GM21576 (cell line): ENCODE data around the gene SLC17A7.

Experiments used
- ATAC-seq: cut with Tn5 transposase; IDR thresholded peaks from one replicate; pipeline ENCODE4 v1.9.1; 2021; ENCODE audit warnings: mild to moderate bottlenecking, moderate library complexity; ENCODE audit not compliant: unreplicated experiment

Gene SLC17A7

GRCh38 chr19:49411681-49412326 lies 29.5 kb downstream of the SLC17A7 start:
- ATAC-seq: no peak

DNA sequence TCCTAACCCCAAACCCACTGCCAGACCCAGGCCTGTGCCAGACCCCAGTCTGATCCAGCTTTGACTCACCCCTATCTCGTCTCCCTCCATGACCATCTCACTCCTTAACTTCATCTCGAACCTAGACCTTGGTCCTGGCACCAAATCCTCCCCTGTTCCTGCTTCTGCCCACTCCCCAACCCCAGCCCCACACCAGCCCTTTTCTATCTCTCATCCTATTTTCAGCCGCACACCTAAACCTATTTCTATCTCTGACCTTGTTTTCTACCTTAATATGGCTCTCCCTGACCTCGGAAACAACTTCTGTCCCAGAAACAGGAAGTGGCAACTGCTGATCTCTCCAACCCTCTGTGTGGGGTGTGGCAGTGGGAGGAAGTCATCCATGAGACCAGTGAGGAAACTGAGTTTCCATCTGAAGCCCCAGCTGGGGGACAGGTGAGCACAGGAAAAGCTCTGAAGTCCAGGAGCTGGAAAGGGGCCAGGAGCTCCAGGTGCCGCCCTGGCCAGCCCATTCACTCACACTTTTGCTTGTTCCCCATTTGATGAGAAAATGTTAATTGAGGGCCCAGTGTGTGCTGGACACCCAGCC lies 31.8 kb downstream of the SLC17A7 start:
- no peak for ATAC-seq

DNA sequence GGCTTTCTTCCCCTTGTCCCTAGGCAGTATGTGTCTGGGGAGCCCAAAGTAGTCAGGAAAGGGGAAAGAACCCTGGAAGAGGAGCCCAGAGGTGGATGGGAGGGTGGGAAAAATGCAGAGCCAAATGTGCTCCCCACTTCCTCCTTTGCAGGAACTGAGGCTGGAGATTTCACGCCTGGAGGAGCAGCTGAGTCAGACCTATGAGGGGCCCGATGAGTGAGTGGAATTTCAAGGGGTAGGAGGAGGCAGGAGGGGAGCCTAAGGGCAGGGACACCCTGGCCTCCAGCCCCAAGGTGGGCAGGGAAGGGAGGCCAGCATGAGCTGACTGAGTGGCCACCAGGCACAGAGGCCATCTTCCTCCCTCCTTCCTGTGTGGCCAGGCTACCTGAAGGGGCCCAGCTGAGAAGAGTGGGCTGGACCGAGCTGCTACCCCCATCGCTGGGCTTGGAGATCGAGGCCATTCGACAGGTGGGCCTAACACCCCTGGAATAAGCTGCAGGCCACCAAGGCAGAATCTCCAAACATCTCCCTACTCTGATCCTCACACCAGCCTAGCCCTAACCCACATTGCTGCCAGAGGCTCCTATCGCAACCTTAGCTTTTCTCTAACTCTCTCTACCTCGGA lies 32.4 kb downstream of the SLC17A7 start:
- no peak for ATAC-seq

DNA sequence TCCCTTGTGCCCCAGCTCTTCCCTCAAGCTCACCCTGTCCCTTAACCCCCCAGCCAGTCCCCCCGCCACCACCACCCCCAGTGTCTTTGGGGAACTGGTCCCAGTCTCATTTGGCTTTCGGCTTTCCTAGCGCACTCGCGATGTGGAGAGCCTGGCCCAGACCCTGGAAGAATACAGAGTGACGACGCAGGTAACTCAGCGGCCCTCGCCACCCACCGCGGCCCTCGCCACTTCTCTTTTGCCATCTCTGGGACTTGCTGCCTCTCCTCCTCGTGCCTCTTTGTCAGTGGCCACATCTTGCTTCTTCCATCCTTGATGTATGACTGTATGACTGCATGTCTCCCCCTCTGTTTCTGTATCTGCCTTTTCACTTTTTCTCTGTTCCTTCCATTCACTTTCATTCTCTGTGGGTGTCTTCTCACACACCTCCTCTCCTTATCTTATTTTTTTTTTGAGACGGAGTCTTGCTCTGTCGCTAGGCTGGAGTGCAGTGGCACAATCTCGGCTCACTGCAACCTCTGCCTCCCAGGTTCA lies 33.8 kb downstream of the SLC17A7 start:
- no peak for ATAC-seq

DNA sequence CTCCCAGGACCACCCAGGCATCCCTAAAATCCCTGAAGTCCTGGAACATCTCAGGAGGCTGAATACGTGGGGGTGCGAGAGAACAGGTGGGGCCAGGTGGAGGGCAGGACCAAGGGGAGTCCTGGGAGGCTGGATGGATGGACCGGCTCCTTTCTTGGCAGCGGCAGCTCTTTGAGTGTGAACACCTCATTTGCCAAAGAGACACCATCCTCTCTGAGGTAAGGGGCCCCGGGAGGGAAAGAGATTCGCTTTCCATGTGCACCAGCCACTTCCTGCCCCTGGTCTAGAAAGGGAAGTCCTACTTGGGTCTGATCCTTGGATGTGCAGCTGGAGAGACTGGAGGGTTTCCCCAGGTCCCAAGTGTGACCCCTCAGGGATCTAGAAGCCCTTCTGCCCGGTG lies 34.2 kb downstream of the SLC17A7 start:
- ATAC-seq: no peak

DNA sequence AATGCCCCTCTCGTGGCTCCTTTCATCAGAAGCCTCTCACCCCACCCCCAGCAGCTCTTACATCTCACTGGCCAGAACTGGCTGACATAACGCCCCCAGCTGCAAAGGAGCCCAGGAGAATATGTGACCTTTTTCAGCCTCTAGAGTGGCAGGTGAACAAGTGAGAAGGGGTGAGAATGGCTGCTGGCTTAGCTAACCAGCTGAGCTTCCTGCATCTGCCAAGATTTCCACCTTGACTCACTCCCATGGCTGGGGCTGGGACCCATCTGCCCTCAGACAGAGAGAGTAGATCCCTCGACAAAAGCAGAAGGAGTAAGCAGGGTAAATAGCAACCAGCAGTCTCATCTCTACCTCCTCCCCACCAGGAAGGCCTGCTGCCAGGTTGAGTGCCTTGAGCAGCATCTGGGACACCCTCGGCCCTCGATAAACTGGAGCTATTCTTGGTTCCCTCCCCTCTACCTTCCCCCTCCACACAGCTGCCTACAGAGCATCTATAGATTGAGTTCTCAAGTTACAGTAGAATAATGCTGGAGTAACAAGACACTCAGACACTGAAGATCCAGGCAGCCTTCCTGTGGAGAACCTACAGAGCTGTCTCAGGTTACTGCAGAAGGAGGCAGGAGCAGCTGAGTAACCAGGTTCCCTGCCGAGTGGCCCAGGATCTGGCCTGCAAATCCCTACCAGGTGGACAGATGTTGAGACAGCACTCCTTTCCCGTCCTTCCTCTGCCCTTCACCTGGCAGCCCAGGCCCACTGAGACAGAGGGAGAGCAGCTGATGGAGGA lies 37.7 kb downstream of the SLC17A7 start:
- no peak for ATAC-seq

- no peak for ATAC-seq
These were observed 41.3 kb downstream of the SLC17A7 start for GRCh38 chr19:49400029-49400428.

DNA sequence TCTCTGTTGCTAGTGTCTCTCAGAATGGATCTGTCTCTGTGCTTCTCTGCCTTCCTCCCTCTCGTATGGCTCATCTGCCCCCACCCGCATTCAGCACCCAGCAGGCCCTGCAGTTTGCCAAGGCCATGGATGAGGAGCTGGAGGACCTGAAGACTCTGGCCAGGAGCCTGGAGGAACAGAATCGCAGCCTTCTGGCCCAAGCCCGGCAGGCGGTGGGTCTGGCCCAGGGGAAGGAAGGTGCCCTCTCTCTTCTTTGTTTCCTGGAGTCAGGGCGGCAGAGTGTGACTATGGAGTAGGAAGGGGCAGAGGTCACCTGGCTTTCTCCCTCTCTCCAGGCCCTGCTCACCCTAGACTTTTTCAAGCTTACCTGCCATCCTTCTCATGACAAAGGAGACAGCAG lies 42.4 kb downstream of the SLC17A7 start:
- no peak for ATAC-seq

DNA sequence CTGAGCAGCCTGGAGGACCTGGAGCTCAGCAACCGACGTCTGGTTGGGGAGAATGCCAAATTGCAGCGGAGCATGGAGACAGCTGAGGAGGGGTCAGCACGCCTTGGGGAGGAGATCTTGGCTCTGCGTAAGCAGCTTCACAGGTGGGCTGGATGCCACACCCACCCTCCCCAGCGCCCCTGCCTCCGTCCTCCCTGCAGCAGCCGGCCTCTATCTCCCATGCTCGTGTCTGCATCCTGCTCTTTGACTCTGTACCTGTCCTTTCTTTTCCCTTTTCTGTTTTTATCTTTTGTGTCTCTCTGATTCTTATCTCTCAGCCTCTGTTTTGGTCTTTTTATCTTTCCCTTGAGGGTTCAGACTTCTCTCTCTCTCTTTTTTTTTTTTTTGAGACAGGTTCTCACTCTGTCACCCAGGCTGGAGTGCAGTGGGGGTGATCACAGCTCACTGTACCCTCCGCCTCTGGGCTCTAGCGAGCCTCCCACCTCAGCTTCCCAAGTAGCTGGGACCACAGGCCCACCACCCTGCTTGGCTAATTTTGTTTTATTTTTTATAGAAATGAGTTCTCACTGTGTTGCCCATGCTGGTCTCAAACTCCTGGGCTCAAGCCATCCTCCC lies 43.2 kb downstream of the SLC17A7 start:
- ATAC-seq: no peak

GRCh38 chr19:49396738-49397505 lies 44.4 kb downstream of the SLC17A7 start:
- no peak for ATAC-seq

GRCh38 chr19:49395581-49396407 lies 45.5 kb downstream of the SLC17A7 start:
- no peak for ATAC-seq

DNA sequence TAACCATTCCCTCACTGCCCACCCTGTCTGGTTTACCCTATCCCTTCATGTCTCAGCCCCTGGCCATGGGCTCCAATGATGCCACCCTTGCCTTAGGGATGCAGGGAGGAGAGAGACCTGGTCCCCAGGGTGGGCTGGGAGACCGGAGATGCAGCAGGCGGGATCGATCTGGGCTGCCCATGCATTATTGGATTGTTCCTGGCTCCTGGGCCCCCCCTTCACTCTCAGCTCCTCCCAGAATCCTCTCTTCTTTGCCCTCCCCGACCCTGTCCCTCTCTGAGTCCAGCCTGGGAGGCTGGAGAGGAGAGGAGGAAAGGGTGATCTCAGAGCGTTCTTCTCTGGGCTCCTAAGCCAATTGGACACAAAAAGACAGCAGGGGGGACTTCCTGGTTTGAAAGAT lies 47.4 kb downstream of the SLC17A7 start:
- ATAC-seq: no peak

DNA sequence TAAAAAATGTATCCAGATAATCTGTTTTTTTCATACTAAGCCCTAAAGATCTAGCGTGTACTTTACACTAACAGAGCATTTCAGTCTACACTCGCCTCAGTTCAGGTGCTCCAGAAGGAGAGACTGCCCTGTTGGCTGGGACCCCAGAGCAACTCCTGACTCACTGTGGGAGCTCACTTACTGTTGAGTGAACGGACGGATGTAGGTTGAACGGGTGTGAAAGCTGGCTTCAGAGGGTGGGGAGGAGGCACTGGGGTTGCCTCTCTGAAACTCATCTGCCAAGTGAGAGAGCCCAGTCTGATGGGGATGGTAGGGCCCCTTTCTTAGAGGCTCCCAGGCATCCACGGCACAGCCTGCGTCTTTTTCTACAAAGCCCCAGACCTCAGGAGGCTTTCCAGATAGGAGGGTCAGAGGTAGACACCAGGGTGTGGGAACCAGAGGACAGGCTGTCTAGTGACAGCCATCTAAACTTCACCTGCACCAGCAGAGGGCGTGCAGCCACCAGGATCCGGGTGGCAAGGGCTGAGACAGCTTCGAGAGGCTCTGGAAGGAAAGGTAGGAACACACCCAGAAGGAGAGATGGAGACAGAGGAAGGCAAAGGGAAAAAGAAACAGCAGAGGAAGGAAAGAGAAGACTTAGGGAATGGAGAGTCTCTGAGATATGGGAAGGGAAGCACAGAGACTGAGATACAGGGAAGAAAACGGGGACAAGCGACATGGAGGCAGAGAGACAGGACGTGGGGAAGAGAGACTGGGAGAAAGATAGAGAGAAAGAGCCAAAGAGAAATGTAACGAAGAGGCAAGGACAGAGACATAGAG lies 49.5 kb downstream of the SLC17A7 start:
- ATAC-seq: no peak

DNA sequence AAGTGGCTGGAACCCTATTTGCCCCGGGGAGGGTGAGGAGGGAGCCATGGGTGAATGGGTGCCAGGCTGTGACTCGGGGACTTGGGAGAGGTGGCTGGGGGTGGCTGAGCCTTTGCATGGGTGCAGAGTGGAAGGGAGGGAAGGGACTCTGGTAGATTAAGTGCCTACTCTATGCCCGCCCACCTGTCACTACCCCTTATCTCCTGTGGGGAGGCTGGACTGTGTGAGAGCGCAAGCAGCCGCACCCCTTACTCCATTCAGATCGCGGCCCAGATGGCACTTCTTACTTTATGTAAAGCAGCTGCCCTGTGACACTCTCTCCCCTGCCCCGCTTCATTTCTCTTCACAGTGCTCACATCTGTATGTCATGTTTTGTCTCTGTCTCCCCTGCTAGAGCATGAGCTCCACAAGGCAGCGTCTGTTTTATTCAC lies 50.4 kb downstream of the SLC17A7 start:
- no peak for ATAC-seq

- ATAC-seq: no peak
These were observed 51.0 kb downstream of the SLC17A7 start for GRCh38 chr19:49390131-49390928.

DNA sequence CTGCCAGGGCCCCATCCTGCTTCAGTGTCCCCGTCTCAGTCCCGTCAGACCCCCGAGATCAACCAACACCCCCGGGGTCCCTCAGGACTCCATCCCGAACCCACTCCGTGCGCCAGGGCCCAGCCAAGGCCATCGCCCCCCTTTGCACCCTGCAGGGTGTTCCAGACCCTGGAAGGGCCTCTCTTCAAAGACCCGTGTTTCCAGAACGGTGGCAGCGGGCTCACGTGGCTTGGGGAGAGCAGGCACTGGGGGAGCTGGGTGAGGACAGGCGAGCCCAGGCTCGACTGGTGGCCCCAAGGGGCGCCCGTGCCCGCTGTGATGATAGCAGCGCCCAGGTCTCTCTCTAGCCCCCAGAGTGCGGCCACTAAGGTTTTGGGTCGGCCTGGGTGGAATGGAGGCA lies 51.9 kb downstream of the SLC17A7 start:
- no peak for ATAC-seq

GRCh38 chr19:49387936-49388372 lies 53.4 kb downstream of the SLC17A7 start, which contains the start of gene KASH5:
KASH5 (plus strand) TSS chr19:49388249; CDS start chr19:49390884, 2,635 bp downstream.
- ATAC-seq: no peak

- ATAC-seq: no peak
These were observed 57.7 kb downstream of the SLC17A7 start for GRCh38 chr19:49383599-49383998.
